Upper lobe of left lung (tissue), 6 donors: Measurements from ENCODE around the gene FAM53B. TPM values are rescaled to one million over a fixed set of nuclear protein-coding genes. Genes with fewer than 3 reads are reported as not detected.

Experiments
- ATAC-seq, 2 donors: fragments of 200-7000 bp; cut with Tn5 transposase; one replicate each; pipeline ENCODE4 v1.9.1; 2022; ENCODE audit warnings: mild to moderate bottlenecking in 2 of 2, moderate library complexity in 2 of 2; ENCODE audit not compliant: low FRiP score in 2 of 2
- DNase-seq, 2 donors: peaks; one replicate each; pipeline ENCODE4 v3.0.0-alpha.2; 2019 to 2020
- H3K27ac ChIP-seq, 4 donors: fragments of 200-600 bp; sonication (generic); one replicate each; pipeline ENCODE4 v1.5.1; 2016 to 2019
- H3K27me3 ChIP-seq, 4 donors: fragments of 200-600 bp; sonication (generic); one replicate each; pipeline ENCODE4 v1.5.1; 2017 to 2019
- H3K36me3 ChIP-seq, 4 donors: fragments of 200-600 bp; sonication (generic); one replicate each; pipeline ENCODE4 v1.5.1; 2016 to 2019
- H3K4me1 ChIP-seq, 4 donors: fragments of 200-600 bp; sonication (generic); one replicate each; pipeline ENCODE4 v1.5.1; 2018 to 2019
- H3K4me3 ChIP-seq, 4 donors: fragments of 200-600 bp; sonication (generic); one replicate each; pipeline ENCODE4 v1.5.1; 2017 to 2019; ENCODE audit warnings: mild to moderate bottlenecking in 2 of 4, moderate library complexity in 1 of 4
- H3K9me3 ChIP-seq, 4 donors: fragments of 200-600 bp; sonication (generic); one replicate each; pipeline ENCODE4 v1.5.1; 2018 to 2019
- EP300 ChIP-seq, 4 donors: sonication (generic); formaldehyde crosslinking; IDR thresholded peaks; one replicate each; pipeline ENCODE4 v1.5.1; 2017; ENCODE audit warnings: antibody characterized with exemption in 4 of 4, control low read depth in 2 of 4
- POLR2A ChIP-seq, 4 donors: fragments of 450-650 bp; IDR thresholded peaks; one replicate each; pipeline ENCODE4 v1.5.1; 2016 to 2017; ENCODE audit warnings: antibody characterized with exemption in 4 of 4, mild to moderate bottlenecking in 2 of 4
- POLR2AphosphoS5 ChIP-seq, 2 donors: sonication (generic); formaldehyde crosslinking; IDR thresholded peaks; one replicate each; pipeline ENCODE4 v1.5.1; 2017; ENCODE audit warnings: antibody characterized with exemption in 2 of 2
- WGBS, 2 donors: methylation state at CpG; one replicate each; pipeline ENCODE4 v1.1.5; 2017 to 2018; 5-methylcytosine and 5-hydroxymethylcytosine counted together
- total RNA-seq, 6 donors: library from RNA; depleted of rRNA in 4 of 6; stranded (reverse); fragments of >200 nt in 4 of 6; gene quantifications; one replicate each; pipeline versions ENCODE4 v1.1.0 to v1.2.1, GENCODE V29; 2016 to 2021
- TF ChIP-seq, protein P1 (sequence below), 6 experiments: fragments of 450-650 bp in 4 of 6; fragments of 200-600 bp in 2 of 6; sonication (generic) in 2 of 6; IDR thresholded peaks; one replicate each; pipeline ENCODE4 v1.5.1; 2016 to 2019; ENCODE audit warnings: antibody characterized with exemption in 6 of 6
- donor health status: DM: no; HTN: no; CAD: no; lungs with moderate emphysema.
- donor health status: DM: no; HTN: yes; CAD: no; lungs with severe emphysema.

The FAM53B gene
- total RNA-seq, 6 donors from 2014 or later: 35.8 to 62.5 (median 47.8) TPM

DNA sequence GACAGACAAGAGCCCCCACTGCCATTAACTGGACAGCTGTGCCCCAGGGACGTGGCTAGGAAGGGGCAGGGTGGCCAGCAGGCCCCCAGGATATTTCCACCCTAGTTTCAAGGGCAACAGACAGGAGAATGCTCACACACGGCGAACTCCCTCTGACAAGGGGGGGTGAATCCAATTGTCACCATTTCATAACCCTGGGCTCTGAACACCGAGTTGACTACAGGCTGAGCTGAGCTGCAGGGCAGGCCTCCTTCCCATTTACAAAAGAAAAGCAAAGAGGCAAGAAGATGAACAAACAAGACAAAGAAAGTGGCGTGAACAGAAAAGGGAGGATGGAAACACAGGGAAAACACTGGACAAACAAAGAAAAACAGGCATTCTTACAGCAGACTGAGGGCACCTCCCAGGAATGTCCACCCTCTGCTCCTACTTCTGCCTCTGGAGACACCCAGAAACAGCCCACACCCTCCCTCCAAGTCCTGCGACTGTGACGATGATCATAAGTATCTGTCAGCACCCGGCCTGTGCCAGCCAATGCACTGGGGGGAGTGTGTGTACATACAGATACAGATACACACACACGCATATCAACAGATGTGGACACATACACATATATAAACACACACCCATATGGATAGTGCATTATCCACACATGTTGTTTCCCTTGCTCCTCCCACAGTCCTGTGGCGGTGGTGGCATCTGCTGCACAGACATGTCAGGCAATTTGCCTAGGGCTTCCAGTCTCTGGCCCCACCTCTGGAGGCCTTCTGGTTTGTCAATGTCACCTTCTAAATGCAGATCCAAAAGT is 66.2 kb downstream of the FAM53B start:
- H3K4me1 ChIP-seq: peaks cover 73 to 85% (median 81%) of the 10 kb centered on the region in 4 donors

DNA sequence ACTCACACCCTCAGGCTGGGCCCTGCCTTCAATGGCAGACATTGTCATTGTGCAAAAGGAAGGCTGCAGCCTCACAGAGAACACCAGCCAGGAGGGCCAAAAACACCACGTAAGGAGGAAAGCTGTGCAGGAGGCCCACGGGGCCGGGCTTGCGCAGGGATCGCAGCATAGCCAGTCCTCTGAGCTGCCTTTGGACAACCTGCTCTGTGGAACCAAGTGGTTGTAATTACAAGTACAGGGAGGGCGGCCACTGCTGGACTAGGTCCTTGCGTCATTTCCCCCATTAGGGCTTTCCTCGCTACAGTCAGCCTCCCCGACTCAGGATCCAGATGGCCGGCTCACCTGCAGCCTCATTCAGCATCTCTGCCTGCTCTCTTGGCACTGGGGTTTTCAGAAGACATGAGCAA is 66.9 kb downstream of the FAM53B start:
- Histone ChIP-seq H3K27ac (peak overlapping the region; percentile 5 to 71 (median 49)), H3K4me3 (no peak overlapping the region)
- WGBS, 2 donors: 66 to 70% methylated on average over 10 of the region's 10 CpGs

More for the DNA sequence above, 66.2 kb downstream of the FAM53B start:
- TF ChIP-seq POLR2AphosphoS5 (IDR thresholded peaks at IDR 0.05) (no peak), EP300 (IDR thresholded peaks at IDR 0.05) (no peak), POLR2A (IDR thresholded peaks at IDR 0.05) (peak in 1 of 4 donors; percentile 19)
- TF ChIP-seq, protein P1, sequence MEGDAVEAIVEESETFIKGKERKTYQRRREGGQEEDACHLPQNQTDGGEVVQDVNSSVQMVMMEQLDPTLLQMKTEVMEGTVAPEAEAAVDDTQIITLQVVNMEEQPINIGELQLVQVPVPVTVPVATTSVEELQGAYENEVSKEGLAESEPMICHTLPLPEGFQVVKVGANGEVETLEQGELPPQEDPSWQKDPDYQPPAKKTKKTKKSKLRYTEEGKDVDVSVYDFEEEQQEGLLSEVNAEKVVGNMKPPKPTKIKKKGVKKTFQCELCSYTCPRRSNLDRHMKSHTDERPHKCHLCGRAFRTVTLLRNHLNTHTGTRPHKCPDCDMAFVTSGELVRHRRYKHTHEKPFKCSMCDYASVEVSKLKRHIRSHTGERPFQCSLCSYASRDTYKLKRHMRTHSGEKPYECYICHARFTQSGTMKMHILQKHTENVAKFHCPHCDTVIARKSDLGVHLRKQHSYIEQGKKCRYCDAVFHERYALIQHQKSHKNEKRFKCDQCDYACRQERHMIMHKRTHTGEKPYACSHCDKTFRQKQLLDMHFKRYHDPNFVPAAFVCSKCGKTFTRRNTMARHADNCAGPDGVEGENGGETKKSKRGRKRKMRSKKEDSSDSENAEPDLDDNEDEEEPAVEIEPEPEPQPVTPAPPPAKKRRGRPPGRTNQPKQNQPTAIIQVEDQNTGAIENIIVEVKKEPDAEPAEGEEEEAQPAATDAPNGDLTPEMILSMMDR (IDR thresholded peaks at IDR 0.05): no peak
- no peak for DNase-seq
- H3K36me3 ChIP-seq: peaks cover 3 to 21% (median 14%) of the 10 kb centered on the region in 4 donors
- peak in 1 of 2 donors; percentile 54 for ATAC-seq
- H3K27me3 ChIP-seq: no peaks in the 10 kb centered on the region
- no peaks in the 10 kb centered on the region for H3K9me3 ChIP-seq
- 57 to 59% methylated on average over 6 to 10 of the region's 10 CpGs for WGBS, 2 donors
- H3K4me3 ChIP-seq: no peak overlapping the region
- peak overlapping the region; percentile 27 to 71 (median 56) for H3K27ac ChIP-seq

DNA sequence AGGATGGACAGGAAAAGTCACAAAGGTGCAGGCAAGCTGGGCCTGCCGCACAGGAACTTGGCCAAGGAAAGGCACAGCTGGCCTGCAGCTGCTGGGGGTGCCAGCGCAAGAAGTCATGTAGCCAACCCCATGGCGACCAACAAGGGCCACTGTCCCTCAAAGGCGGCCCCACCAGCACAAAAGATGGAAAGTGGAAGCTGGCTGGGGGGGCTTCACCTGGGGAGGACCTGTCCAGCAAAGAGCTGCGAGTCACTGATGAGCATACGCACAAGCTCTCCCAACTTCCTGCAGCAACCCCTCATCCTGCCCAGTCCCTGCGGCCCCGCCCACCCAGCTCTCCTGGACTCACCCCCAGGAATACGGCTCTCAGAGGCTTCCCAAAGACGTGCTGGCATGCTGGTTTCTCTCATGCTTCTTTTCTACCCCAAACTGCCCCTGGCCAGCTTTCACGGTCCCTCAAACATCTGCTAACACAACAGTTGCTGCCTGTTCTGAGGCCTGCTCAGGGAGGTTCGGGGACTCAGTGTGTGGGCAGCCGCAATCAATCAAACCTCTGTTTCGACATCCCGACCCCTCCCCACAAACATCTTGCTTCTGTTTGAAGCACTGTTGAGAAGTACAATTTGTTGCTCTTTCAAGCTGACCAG is 67.6 kb downstream of the FAM53B start:
- 66 to 67% methylated on average over 11 to 15 of the region's 15 CpGs for WGBS, 2 donors
- Histone ChIP-seq H3K36me3 (peaks cover 0 to 15% (median 8%) of the 10 kb centered on the region in 4 donors), H3K9me3 (no peaks in the 10 kb centered on the region), H3K4me3 (no peak overlapping the region), H3K27me3 (no peaks in the 10 kb centered on the region), H3K27ac (peak overlapping the region in 1 of 4 donors; percentile 33), H3K4me1 (peaks cover 87 to 99% (median 95%) of the 10 kb centered on the region in 4 donors)
- ATAC-seq: no peak
- DNase-seq: peak in 1 of 2 donors; percentile 54
- TF ChIP-seq, protein P1 (IDR thresholded peaks at IDR 0.05): no peak
- no peak for TF ChIP-seq POLR2AphosphoS5 (IDR thresholded peaks at IDR 0.05)
- TF ChIP-seq POLR2A (IDR thresholded peaks at IDR 0.05): no peak
- TF ChIP-seq EP300 (IDR thresholded peaks at IDR 0.05): no peak

More for the DNA sequence above, 66.9 kb downstream of the FAM53B start:
- DNase-seq: peak in 1 of 2 donors; percentile 66
- no peak for ATAC-seq
- no peaks in the 10 kb centered on the region for H3K27me3 ChIP-seq
- peaks cover 3 to 21% (median 14%) of the 10 kb centered on the region in 4 donors for H3K36me3 ChIP-seq
- TF ChIP-seq EP300 (IDR thresholded peaks at IDR 0.05) (no peak), POLR2AphosphoS5 (IDR thresholded peaks at IDR 0.05) (no peak), POLR2A (IDR thresholded peaks at IDR 0.05) (no peak)
- TF ChIP-seq, protein P1 (IDR thresholded peaks at IDR 0.05): no peak
- peaks cover 79 to 92% (median 87%) of the 10 kb centered on the region in 4 donors for H3K4me1 ChIP-seq
- H3K9me3 ChIP-seq: no peaks in the 10 kb centered on the region

DNA sequence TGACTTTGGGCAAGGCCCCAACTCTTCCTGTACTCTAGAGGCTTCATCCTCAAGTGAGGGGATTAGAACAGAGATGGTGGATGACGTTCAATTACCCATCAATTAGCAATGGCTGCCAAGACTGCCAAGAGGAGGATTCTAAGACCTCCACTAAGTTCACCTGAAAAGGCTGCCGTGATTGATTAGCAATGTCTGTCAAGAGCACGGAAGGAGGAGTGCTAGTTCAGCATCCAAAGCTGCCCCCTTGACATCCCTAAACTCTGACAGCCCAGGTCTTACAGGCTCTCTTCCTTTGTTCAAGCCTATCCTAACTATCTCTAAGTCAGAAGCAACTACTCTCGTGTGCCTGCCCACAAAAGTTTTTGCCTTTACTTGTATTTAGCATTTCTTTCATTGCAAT is 68.4 kb downstream of the FAM53B start:
- Histone ChIP-seq H3K4me1 (peaks cover 87 to 99% (median 98%) of the 10 kb centered on the region in 4 donors), H3K27ac (peak overlapping the region in 1 of 4 donors; percentile 65), H3K27me3 (no peaks in the 10 kb centered on the region), H3K4me3 (no peak overlapping the region), H3K9me3 (no peaks in the 10 kb centered on the region), H3K36me3 (peaks cover 0 to 8% (median 1%) of the 10 kb centered on the region in 4 donors)
- DNase-seq (no peak), ATAC-seq (no peak)
- 87 to 93% methylated on average over 4 of the region's 4 CpGs for WGBS, 2 donors
- TF ChIP-seq, protein P1 (IDR thresholded peaks at IDR 0.05): no peak
- TF ChIP-seq EP300 (IDR thresholded peaks at IDR 0.05) (no peak), POLR2AphosphoS5 (IDR thresholded peaks at IDR 0.05) (no peak), POLR2A (IDR thresholded peaks at IDR 0.05) (no peak)
